HEK293T (cell line): ENCODE data around the gene ADCY1.

Experiments
- ARNT ChIP-seq: fragments of 450-650 bp; IDR thresholded peaks from 2 replicates; pipeline ENCODE4 v1.6.1; 2017; ENCODE audit warnings: mild to moderate bottlenecking
- BHLHE40 ChIP-seq: fragments of 450-650 bp; IDR thresholded peaks from 2 replicates; pipeline ENCODE4 v1.6.1; 2016; ENCODE audit warnings: mild to moderate bottlenecking, moderate library complexity, borderline replicate concordance
- ELF4 ChIP-seq: fragments of 450-650 bp; IDR thresholded peaks from 2 replicates; pipeline ENCODE4 v1.6.1; 2017; ENCODE audit warnings: antibody characterized with exemption
- FOXA1 ChIP-seq: fragments of 450-650 bp; IDR thresholded peaks from 2 replicates; pipeline ENCODE4 v1.6.1; 2016; ENCODE audit warnings: mild to moderate bottlenecking
- FOXK2 ChIP-seq: fragments of 450-650 bp; IDR thresholded peaks from 2 replicates; pipeline ENCODE4 v1.6.1; 2016; ENCODE audit warnings: mild to moderate bottlenecking
- HDGF ChIP-seq: fragments of 450-650 bp; IDR thresholded peaks from 2 replicates; pipeline ENCODE4 v1.6.1; 2017; ENCODE audit warnings: antibody characterized with exemption, borderline replicate concordance
- L3MBTL2 ChIP-seq: fragments of 450-650 bp; conservative IDR thresholded peaks from 2 replicates; pipeline ENCODE4 v1.6.1; 2016; ENCODE audit warnings: mild to moderate bottlenecking
- SP1 ChIP-seq: fragments of 450-650 bp; IDR thresholded peaks from 2 replicates; pipeline ENCODE4 v1.6.1; 2017
- SUZ12 ChIP-seq: fragments of 450-650 bp; IDR thresholded peaks from 2 replicates; pipeline ENCODE4 v1.6.1; 2016; ENCODE audit warnings: mild to moderate bottlenecking

GRCh38 chr7:45574416-45574668, 174 bp downstream of the ADCY1 start:
- TF ChIP-seq FOXA1 (no peak), ELF4 (no peak), SUZ12 (no peak), BHLHE40 (no peak), SP1 (no peak), HDGF (no peak), FOXK2 (no peak), ARNT (no peak), L3MBTL2 (no peak)
